RPMI8226 (cell line): ENCODE data around the gene SBF2.
"Not testable (repeated sequence)": the region's sequence is repeated elsewhere in the genome, so short reads cannot be mapped to it uniquely, and the experiment has no call there.

Experiments used
- DNase-seq: peaks from one replicate; pipeline ENCODE4 v3.0.0-alpha.2; 2015

The SBF2 gene

DNA sequence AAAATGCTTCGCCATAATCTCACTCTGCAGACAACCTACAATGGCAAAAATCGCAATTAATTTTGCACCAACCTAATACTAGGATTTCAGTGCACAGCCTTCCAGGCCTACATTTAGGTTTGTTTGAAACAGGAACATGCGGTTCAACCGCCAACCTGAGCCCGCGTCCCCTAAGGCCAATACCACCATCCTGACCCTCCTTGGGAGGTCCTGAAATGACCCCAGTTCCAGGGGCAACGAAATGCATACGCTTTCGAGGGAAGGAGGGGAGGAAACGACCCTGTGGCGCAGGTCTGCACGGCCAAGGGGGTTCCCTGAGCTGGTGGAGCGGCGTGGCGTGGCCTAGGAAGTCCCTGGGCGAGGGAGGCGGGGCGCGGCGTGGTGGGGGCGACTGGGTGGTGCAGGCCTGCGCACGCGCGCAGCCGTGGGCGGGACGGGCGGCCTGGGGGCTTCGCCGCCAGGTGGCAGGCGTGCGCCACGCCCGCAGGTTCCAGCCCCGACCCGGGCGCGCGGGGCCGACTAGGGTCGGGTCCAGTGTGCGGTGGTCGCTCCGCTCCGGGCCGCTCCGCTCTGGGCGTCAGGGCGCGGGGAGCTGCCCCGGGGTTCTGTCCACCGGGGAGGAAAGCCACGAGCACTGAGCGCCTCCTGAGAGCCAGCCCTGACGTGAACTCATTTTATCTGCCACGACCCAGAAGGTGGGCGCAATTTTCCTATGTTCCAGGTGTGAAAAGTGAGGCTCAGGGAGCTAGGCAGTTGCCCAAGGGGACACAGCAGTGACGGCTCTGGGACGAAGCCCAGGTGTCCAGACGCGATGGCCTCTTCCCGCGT lies 536.0 kb downstream of the SBF2 start:
- DNase-seq, result peak; percentile 88

DNA sequence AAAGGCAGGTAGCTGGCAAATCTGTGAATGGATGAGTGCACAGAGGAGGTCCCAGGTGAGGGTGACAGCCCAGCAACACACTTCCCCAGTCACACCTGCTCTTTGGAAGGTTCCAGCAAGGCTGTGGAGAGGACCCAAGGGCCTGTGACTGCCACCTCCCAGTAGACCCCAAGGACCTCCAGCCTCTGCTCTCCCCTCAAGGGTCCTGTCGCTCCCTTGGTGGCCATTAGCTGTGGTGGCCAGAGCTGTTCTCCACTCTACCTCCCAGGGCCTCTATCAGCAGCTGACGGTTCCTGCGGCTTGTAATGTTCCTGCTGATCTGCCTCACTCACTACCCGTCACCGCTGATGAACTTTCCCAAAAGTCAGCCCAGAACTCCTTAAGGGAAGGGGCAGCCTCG lies 537.1 kb downstream of the SBF2 start:
- DNase-seq, result no peak

GRCh38 chr11:9756461-9756860 lies 537.6 kb downstream of the SBF2 start:
- DNase-seq, result no peak

GRCh38 chr11:9755561-9756185 lies 538.3 kb downstream of the SBF2 start:
- no peak for DNase-seq

GRCh38 chr11:9754010-9754471 lies 540.0 kb downstream of the SBF2 start:
- DNase-seq, result no peak

DNA sequence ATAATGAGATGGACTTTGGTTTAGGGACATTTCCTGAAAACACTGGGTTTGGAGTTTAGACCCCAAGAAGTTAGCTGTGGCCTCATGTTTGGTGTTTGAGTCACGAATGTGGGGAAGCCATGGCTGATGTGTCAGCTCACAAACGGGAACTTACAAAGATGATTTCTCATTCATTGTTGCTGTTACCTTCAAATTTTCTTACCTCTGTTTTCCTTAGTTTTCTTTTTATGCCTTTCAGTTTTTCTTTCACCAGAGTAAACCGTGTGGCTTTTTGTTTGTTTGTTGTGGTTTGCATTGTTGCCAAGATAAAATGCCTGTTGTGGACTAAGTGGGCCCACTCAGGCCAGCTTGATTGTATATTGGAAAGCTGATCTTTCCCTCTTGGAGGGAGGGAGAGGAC lies 541.0 kb downstream of the SBF2 start:
- DNase-seq, result no peak

DNA sequence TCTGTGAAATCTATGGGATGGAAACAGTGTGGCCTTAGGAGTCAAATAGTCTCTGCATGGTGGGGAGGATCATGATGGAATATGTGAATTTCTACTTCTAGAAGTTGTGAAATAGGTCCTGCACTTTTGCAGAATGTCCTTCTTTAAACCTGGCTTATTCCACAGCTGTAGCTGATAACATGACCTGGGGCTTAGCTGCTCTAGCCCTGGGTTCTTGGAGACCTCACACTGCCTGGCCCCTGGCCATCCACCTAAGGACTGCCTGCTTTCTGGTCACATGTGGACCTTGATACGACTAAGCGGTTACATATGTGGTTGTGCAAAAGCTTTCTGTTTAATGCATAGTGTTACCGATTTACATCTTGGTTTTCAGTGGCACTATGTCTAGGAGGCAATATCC lies 541.9 kb downstream of the SBF2 start:
- no peak for DNase-seq

DNA sequence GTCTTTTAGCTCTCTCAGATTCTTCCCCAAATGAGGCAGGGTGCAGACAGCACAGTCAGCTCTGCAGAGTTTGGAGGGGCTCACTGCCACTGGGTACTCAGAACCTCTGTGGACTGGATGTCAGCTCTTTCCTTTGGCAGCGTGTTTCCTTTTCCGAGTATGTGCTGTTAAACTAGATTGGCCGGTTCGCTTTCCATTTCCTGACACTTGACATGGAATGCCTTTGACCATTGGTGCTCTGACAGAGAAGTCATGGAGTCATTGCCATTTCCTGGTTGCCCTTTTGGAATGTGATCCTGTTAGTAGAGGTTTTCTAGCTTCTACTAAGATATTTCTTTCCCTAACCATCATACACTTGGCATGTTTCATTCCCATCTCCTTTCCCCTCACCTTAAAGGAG lies 543.5 kb downstream of the SBF2 start:
- no peak for DNase-seq

GRCh38 chr11:9748361-9748970 lies 545.6 kb downstream of the SBF2 start:
- DNase-seq, result peak; percentile 75

DNA sequence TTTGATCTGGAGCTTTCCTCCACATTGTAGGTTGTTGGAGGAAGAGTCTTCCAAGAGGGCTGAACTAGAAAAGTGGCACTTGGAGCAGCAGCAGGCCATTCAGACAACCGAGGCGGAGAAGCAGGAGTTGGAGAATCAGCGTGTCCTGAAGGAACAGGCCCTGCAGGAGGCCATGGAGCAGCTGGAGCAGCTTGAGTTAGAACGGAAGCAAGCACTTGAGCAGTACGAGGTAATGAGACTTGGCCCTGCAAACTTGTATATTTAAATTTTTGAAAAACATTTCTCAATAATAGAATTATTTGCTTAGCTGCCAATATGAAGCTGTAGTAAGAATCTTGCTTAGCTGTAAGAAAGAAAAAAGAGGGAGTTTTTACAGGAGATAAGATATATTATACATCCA lies 546.2 kb downstream of the SBF2 start:
- DNase-seq, result no peak

GRCh38 chr11:9747229-9747628 lies 546.8 kb downstream of the SBF2 start:
- DNase-seq, result no peak

- peak; percentile 15 for DNase-seq
These were observed 548.4 kb downstream of the SBF2 start for GRCh38 chr11:9745411-9746211.

GRCh38 chr11:9743512-9743911 lies 550.5 kb downstream of the SBF2 start:
- not testable (repeated sequence) for DNase-seq

GRCh38 chr11:9741260-9741659 lies 552.8 kb downstream of the SBF2 start:
- no peak for DNase-seq

DNA sequence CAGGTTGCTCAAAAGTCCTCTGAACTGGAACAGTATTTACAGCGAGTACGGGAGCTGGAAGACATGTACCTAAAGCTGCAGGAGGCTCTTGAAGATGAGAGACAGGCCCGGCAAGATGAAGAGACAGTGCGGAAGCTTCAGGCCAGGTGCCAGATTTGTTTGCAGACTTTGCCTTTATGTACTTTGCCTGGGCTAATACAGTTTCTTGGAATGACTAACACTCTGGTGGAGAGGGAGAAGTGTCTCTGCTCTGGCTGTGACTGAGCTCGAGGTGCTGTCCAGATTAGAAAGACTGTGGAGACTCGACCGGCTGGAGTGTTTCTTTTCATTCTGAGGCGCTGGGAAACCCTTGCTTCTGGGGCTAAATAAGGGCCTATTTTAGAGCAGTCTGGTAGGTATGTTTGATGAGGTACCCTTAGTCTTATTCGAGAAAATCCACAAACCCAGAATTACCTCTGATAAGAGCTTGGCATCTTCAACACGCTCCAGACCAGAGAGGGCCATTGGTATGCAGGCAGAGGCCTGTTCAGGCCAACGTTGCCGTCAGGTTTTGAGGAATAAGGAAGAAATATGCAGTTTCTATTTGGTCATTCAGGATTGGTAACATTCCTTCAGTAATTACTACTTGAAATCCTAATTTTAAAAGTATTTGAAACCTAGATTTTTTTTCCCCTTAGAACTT lies 553.7 kb downstream of the SBF2 start:
- no peak for DNase-seq

DNA sequence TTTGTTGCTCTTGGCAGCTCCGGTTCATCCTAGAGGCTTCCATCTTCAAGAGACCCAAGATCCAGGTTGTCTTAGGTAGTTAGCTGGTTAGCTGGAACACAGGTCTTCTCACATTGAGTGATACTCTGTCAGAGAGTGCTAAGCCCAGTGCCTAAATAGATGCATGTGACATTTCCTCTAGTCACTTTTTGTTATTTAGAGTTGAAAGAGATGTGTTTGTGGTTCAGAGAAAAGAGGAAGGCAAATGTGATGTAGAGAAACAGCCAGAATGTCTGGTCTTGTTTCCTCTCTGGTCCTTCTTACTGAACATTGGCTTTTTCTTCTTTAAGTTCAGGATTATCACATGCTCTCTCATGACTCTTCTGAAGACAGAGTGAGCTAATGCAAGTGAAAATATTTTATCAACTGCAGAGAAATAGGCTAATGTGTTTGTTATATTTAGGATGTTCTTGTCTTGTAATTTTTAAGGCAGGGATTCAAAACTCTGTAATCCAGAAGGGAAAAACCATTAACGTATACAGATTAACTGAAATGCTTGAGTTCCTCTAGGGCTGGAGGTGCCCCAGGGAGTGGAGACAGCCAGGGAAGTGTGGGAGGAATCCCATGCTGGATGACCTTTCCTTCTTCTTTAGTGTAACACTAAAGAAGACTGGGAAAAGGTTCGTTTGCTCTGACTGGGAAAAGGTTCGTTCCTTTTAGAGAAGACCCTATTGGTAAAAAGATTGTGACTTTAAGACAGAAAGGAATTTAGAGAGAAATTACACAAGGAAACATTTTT lies 554.7 kb downstream of the SBF2 start:
- DNase-seq, result no peak

DNA sequence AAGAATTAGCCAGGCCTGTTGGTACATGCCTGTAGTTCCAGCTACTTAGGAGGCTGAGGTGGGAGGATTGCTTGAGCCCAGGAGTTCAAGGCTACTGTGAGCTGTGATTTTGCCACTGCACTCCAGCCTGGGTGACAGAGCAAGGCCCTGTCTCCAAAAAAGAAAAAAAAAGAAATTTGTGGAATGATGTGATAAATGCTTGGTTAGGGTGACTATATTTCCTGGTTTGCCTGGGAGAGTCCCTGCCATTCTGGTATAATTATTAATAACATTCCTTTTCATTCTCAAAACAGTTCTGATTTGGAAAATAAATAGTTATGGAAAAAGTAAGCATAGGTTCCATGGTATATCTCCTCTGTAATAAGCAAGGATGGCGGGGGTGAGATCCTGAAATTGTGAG lies 555.3 kb downstream of the SBF2 start:
- DNase-seq, result no peak

- no peak for DNase-seq
These were observed 555.9 kb downstream of the SBF2 start for GRCh38 chr11:9738116-9738515.

GRCh38 chr11:9736365-9736764 lies 557.7 kb downstream of the SBF2 start:
- no peak for DNase-seq

- no peak for DNase-seq
These were observed 558.1 kb downstream of the SBF2 start for GRCh38 chr11:9735919-9736318.

- no peak for DNase-seq
These were observed 558.8 kb downstream of the SBF2 start for GRCh38 chr11:9735236-9735635.

GRCh38 chr11:9733212-9733611 lies 560.8 kb downstream of the SBF2 start:
- DNase-seq, result no peak
